Activated T-helper 9 cell treated with anti-CD3 and anti-CD28 coated beads, Interleukin-2, amount 50 U/mL, for 16 hours (primary cell): ENCODE data around the gene TCEAL8.

Experiments used
- DNase-seq: peaks from one replicate; pipeline ENCODE4 v3.0.0-alpha.2; 2020; ENCODE audit warnings: low read depth

TCEAL8 gene

GRCh38 chrX:103214870-103215424 lies 40.0 kb downstream of the TCEAL8 start, which contains the start of gene BEX4:
Gene BEX4 (plus strand): TSS chrX:103215108. CDS start chrX:103216154, 1,046 bp downstream.
- DNase-seq, result peak; percentile 67

- no peak for DNase-seq
Measured at GRCh38 chrX:103212749-103213457, 42.1 kb downstream of the TCEAL8 start.

- no peak for DNase-seq
Measured at GRCh38 chrX:103211012-103211715, 43.8 kb downstream of the TCEAL8 start.

- DNase-seq, result no peak
Measured at GRCh38 chrX:103210056-103210455, 44.9 kb downstream of the TCEAL8 start.
